Measurements from ENCODE around the gene FCN1. TPM values are rescaled to one million over a fixed set of nuclear protein-coding genes. Genes with fewer than 3 reads are reported as not detected.

Gene FCN1
- polyA plus RNA-seq, 1 donor (not counting 4 experiments of a cell fraction or from before 2014, with no cell fraction given), result not detected

DNA sequence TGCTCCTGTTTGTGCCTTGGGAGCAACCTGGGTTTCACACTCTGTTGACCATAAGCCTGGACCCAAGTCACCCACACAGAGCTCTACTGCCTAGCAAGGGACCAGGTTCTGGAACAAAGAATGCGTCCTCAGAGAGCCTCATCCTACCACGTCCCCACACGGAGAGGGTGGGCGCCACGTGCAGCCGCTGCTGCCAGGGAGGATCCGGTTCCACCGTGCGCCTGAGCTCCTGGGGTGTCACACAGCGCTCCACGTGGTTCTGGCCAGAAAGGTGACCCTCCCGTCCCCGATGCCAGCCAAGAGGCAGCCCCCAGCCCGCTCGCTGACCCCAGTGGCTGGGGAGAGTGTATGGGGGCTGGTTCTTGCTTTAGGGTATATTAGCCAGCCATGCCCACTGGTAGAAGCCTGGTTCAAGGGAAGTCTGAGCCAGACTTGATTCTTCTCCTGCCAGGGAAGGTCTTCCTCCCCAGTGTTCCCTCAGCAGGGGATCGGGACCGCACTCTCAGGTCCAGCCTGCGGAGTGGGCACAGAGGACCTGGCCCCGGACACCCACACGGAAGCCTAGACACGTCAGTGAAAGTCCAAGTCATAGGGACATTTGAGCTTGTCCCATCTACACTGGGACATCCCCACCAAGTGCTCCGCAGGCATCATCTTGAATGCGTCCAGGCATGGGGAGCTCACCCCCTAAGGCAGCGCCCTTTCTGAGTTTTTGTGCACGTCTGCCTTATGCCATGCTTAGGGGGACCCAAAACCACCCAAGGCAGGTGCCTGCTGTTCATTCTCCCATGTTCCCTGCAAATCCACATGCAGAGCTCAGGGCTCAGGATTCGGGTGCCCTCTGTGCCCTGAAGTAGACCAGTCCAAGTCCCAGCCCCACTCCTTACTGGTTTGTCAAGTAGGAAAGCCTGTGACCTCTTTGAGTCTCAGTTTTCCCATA lies 2.4 kb downstream of the FCN1 start:
- Histone ChIP-seq H3K4me1 (ENCODE audit: control insufficient read depth, extremely low read depth, insufficient read depth, low read length) (no peaks in the 10 kb centered on the region), H3K9me3 (ENCODE audit: control insufficient read depth, low read depth, low read length) (peaks cover 2% of the 10 kb centered on the region), H2AFZ (ENCODE audit: control insufficient read depth, low read length) (no peak overlapping the region), H3K4me2 (ENCODE audit: control insufficient read depth, extremely low read depth, insufficient read depth, low read depth, low read length) (no peak overlapping the region), H3K79me2 (ENCODE audit: control insufficient read depth, insufficient read depth, low read length) (no peaks in the 10 kb centered on the region), H4K20me1 (ENCODE audit: control insufficient read depth, extremely low read depth, insufficient read depth, low read length) (no peaks in the 10 kb centered on the region), H3K9me1 (ENCODE audit: control insufficient read depth, extremely low read depth, insufficient read depth, low read length) (no peaks in the 10 kb centered on the region), H3K4me3 (ENCODE audit: control insufficient read depth in 2 of 3, extremely low read depth in 1 of 3, insufficient read depth in 2 of 3, low read depth in 1 of 3, low read length in 3 of 3) (no peak overlapping the region), H3K27ac (ENCODE audit: control insufficient read depth, insufficient read depth, low read length) (no peak overlapping the region), H3K27me3 (ENCODE audit: control insufficient read depth, extremely low read depth, insufficient read depth, low read length) (no peaks in the 10 kb centered on the region), H3K9ac (ENCODE audit: control insufficient read depth, extremely low read depth, insufficient read depth, low read length) (no peak overlapping the region), H3K36me3 (ENCODE audit: control insufficient read depth in 2 of 2, extremely low read depth in 1 of 2, insufficient read depth in 2 of 2, low read length in 2 of 2) (no peaks in the 10 kb centered on the region)
- no peak for TF ChIP-seq EZH2 (IDR thresholded peaks at IDR 0.05; ENCODE audit: low read length)
- TF ChIP-seq, protein P1, sequence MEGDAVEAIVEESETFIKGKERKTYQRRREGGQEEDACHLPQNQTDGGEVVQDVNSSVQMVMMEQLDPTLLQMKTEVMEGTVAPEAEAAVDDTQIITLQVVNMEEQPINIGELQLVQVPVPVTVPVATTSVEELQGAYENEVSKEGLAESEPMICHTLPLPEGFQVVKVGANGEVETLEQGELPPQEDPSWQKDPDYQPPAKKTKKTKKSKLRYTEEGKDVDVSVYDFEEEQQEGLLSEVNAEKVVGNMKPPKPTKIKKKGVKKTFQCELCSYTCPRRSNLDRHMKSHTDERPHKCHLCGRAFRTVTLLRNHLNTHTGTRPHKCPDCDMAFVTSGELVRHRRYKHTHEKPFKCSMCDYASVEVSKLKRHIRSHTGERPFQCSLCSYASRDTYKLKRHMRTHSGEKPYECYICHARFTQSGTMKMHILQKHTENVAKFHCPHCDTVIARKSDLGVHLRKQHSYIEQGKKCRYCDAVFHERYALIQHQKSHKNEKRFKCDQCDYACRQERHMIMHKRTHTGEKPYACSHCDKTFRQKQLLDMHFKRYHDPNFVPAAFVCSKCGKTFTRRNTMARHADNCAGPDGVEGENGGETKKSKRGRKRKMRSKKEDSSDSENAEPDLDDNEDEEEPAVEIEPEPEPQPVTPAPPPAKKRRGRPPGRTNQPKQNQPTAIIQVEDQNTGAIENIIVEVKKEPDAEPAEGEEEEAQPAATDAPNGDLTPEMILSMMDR (optimal IDR thresholded peaks at IDR 0.05 in 1 of 3, IDR thresholded peaks at IDR 0.05 in 1 of 3, conservative IDR thresholded peaks at IDR 0.05 in 1 of 3; ENCODE audit: extremely low read depth in 1 of 3, insufficient read depth in 2 of 3, low read length in 3 of 3), result no peak
- no peak for DNase-seq (ENCODE audit: low read depth, low spot score)
- dilution Hi-C loops (cut with MboI; ENCODE audit: extremely low pct_ligation_motif_present, low sequenced_read_pairs), result no loop called here
- no peak for FAIRE-seq

DNA sequence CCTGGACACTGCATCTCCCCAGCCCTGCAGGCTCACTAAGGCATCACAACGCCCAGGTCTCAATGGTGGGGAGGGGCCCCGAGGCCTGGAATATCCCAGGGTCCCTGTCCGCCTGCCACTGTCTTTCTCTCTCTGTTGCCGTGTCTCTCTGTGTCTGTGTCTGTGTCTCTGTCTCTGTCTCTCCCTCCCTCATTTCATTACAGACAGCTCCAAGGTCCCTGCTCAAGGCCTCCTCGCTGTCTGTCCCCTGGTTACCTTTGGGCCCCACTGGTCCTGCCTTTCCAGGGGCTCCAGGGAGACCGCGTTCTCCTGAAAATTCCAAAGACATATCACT lies 3.2 kb downstream of the FCN1 start:
- no peaks in the 10 kb centered on the region for H3K36me3 ChIP-seq (ENCODE audit: control insufficient read depth in 2 of 2, extremely low read depth in 1 of 2, insufficient read depth in 2 of 2, low read length in 2 of 2)
- no peaks in the 10 kb centered on the region for H3K9me1 ChIP-seq (ENCODE audit: control insufficient read depth, extremely low read depth, insufficient read depth, low read length)
- DNase-seq (ENCODE audit: low read depth, low spot score) (no peak), FAIRE-seq (no peak)
- H3K9me3 ChIP-seq (ENCODE audit: control insufficient read depth, low read depth, low read length), result peaks cover 2% of the 10 kb centered on the region
- no peak overlapping the region for H3K27ac ChIP-seq (ENCODE audit: control insufficient read depth, insufficient read depth, low read length)
- dilution Hi-C loops (cut with MboI; ENCODE audit: extremely low pct_ligation_motif_present, low sequenced_read_pairs), result no loop called here
- no peaks in the 10 kb centered on the region for H4K20me1 ChIP-seq (ENCODE audit: control insufficient read depth, extremely low read depth, insufficient read depth, low read length)
- no peak overlapping the region for H3K4me3 ChIP-seq (ENCODE audit: control insufficient read depth in 2 of 3, extremely low read depth in 1 of 3, insufficient read depth in 2 of 3, low read depth in 1 of 3, low read length in 3 of 3)
- H3K27me3 ChIP-seq (ENCODE audit: control insufficient read depth, extremely low read depth, insufficient read depth, low read length), result no peaks in the 10 kb centered on the region
- TF ChIP-seq, protein P1 (optimal IDR thresholded peaks at IDR 0.05 in 1 of 3, IDR thresholded peaks at IDR 0.05 in 1 of 3, conservative IDR thresholded peaks at IDR 0.05 in 1 of 3; ENCODE audit: extremely low read depth in 1 of 3, insufficient read depth in 2 of 3, low read length in 3 of 3), result no peak
- TF ChIP-seq EZH2 (IDR thresholded peaks at IDR 0.05; ENCODE audit: low read length), result no peak
- no peaks in the 10 kb centered on the region for H3K79me2 ChIP-seq (ENCODE audit: control insufficient read depth, insufficient read depth, low read length)
- no peak overlapping the region for H3K9ac ChIP-seq (ENCODE audit: control insufficient read depth, extremely low read depth, insufficient read depth, low read length)
- no peak overlapping the region for H3K4me2 ChIP-seq (ENCODE audit: control insufficient read depth, extremely low read depth, insufficient read depth, low read depth, low read length)
- H2AFZ ChIP-seq (ENCODE audit: control insufficient read depth, low read length), result no peak overlapping the region
- no peaks in the 10 kb centered on the region for H3K4me1 ChIP-seq (ENCODE audit: control insufficient read depth, extremely low read depth, insufficient read depth, low read length)

Data from keratinocyte (primary cell).